Measurements from ENCODE around the gene AGAP2.
"Not testable (repeated sequence)": the region's sequence is repeated elsewhere in the genome, so short reads cannot be mapped to it uniquely, and the experiment has no call there.

AGAP2 gene

GRCh38 chr12:57720606-57721595, 17.6 kb downstream of the AGAP2 start:
- DNase-seq = no peak

DNA sequence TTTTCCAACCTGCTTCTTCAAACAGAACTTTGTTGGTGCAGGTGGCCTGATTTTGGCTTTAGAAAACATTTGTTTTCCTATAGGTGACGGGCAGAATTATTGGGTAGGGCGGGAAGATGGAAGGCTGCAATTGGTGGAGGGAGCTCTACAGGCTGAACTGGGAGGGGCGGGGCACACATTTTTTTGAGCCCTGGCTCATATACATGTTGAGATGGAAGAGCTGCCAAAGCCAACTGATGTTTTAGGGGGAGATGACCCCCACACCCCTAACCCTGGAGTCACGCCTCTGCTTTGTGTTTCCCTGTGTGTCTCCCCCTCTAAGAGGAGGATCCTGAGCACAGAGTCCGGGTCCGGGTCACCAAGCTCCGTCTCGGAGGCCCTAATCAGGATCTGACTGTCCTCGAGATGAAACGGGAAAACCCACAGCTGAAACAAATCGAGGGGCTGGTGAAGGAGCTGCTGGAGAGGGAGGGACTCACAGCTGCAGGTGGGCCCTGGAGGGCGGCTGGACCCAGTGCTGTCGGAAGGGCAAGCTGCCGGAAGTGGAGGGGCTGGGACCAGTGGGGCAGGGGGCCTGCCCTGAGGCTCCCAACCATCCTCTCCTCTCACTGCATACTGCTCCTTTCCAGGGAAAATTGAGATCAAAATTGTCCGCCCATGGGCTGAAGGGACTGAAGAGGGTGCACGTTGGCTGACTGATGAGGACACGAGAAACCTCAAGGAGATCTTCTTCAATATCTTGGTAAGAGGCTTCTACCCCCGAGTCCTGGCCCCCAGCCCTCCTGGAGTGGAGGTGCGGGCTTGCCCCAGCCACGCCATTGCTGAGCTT, 18.6 kb downstream of the AGAP2 start:
- DNase-seq = no peak

GRCh38 chr12:57718641-57719528, 19.7 kb downstream of the AGAP2 start:
- no peak for DNase-seq

GRCh38 chr12:57717846-57718640, 20.5 kb downstream of the AGAP2 start:
- DNase-seq = no peak

DNA sequence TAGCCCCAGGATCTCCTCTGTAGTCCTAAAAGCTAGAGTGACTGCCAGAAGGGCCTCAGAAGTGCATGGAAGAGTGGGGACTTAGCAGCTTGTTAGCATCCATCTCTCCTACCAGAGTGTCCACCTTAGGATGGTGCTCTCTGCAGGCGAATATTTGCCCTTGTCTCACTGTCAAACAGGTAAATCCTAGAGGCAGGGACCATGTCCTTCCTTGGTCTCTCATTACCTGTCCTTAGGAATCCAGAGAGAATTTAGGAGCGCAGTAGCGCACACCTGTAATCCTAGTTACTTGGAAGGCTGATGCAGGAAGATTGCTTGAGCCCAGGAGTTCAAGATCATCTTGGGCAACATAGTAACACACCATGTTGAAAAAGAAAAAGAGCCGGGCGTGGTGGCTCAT, 21.4 kb downstream of the AGAP2 start:
- no peak for DNase-seq

- no peak for DNase-seq
These were observed 22.2 kb downstream of the AGAP2 start for GRCh38 chr12:57716305-57716704.

DNA sequence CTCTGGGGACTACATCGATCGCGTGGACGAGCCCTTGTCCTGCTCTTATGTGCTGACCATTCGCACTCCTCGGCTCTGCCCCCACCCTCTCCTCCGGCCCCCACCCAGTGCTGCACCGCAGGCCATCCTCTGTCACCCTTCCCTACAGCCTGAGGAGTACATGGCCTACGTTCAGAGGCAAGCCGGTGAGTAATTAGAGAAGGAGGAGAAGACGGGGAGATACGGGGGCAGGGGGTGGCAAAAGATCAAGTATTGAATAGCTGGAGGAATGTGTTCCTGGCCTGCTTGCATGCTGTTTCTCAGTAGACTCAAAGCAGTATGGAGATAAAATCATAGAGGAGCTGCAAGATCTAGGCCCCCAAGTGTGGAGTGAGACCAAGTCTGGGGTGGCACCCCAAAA, 22.8 kb downstream of the AGAP2 start:
- DNase-seq = no peak

- not testable (repeated sequence) for DNase-seq
These were observed 23.4 kb downstream of the AGAP2 start for GRCh38 chr12:57715036-57715748.

DNA sequence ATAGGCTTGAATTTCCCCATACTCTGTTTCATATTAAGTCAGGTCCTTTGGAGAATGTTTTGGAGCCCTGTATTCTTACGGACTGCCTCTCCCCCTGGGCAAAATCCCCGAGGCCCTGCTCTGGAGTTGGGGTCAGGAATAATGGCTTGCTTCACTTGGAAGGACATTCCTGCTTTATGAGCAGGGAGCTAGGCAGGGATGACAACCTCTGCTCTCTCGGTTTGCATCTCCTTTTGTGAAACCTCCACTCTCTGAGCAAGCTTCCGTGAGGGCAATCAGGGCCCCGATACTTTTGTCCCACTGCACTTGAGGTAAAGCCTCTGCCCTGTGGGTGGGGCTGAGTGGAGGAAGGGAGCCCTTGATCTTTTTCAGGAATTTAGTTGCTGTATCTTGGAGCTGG, 25.3 kb downstream of the AGAP2 start:
- no peak for DNase-seq

- DNase-seq = no peak
These were observed 25.8 kb downstream of the AGAP2 start for GRCh38 chr12:57712701-57713100.

- DNase-seq = no peak
These were observed 30.2 kb downstream of the AGAP2 start for GRCh38 chr12:57708296-57708695.

DNA sequence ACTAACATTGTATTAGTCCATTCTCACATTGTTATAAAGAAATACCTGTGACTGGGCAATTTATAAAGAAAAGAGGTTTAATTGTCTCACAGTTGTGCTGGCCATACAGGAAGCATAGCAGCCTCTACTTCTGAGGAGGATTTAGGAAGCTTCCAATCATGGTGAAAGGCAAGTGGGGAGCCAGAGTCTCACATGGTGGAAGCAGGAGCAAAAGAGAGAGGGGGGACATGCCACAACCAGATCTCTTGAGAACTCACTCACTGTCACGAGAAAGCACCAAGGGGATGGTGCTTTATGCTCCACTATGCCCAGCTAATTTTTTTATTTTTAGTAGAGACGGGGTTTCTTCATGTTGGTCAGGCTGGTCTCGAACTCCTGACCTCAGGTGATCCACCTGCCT, 31.3 kb downstream of the AGAP2 start:
- no peak for DNase-seq

DNA sequence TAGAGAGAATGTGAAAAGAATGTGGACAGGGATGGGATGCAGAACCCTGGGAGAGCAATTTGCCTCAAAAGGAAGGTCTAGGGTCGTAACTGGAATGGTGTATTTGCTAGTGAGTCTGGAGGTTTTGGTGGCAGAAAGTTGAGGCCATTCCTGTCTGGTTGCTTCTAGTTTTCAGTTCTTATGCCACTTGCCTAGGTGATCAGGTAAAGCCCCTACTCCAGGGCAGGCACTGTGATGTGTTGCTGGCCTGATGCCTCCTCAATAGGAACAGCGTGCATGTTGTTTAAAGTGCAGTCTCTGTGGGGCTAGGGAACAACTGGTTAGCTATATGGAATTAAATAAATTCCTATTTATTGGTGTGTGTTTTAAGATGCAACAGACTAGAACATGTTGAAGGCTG, 38.2 kb downstream of the AGAP2 start:
- DNase-seq = no peak

- no peak for DNase-seq
These were observed 40.1 kb downstream of the AGAP2 start for GRCh38 chr12:57698414-57698813.

- DNase-seq = no peak
These were observed 41.5 kb downstream of the AGAP2 start for GRCh38 chr12:57697076-57697475.

DNA sequence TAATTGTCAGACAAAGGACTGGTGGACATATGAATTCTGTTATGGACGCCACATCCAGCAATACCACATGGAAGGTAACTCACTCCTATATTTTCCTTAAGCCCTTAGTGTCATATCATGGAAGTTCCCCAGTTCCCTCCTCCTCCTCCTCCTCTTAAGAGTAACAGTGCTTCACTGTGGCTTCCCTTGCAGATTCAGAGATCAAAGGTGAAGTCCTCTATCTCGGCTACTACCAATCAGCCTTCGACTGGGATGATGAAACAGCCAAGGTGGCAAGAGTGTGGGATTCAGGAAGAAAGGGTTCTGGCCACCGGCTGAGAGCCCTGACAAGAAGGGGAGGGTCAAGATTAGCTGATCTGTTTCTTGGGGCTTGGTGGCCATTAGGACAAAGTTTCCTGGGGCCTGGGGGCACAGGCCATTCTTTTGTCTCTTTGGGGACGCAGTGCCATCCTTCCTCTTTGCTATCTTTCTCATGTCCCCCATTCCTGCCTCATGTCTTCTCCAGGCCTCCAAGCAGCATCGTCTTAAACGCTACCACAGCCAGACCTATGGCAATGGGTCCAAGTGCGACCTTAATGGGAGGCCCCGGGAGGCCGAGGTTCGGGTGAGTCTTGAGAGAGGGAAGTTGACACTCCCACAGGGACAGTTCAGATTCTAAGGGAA, 42.6 kb downstream of the AGAP2 start:
- no peak for DNase-seq

DNA sequence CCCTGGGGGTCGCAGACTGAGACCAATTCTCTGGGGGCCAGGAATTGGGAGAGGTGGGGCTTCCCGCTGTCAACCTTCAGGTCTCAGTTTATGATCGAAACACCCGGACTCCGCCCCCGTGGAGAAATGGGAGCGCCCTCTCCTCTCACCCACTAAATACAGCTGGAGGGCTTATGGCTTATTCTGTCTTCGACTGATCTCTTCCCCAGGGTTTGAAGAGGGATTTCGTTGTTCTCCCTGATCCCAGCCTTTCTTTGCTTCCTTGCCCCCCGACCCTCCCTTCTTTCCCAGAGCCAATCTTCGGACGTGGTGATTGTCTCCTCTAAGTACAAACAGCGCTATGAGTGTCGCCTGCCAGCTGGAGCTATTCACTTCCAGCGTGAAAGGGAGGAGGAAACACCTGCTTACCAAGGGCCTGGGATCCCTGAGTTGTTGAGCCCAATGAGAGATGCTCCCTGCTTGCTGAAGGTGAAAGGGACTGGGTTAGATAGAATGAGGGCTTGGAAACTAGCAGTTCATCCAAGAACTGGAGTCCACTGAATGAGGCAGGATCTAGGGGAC, 44.0 kb downstream of the AGAP2 start:
- peak in 1 of 2 experiments; percentile 63 for DNase-seq

- DNase-seq = peak; percentile 100
These were observed 44.7 kb downstream of the AGAP2 start, which contains the start of gene OS9 for GRCh38 chr12:57693659-57694458. OS9 (plus strand) TSS chr12:57694132; CDS start chr12:57694162, 30 bp downstream.

- no peak for DNase-seq
These were observed 45.3 kb downstream of the AGAP2 start for GRCh38 chr12:57693317-57693658.

Data from Kasumi-1 (cell line).